ENCODE results near the gene STMP1.
A peak's percentile ranks its signal among the peaks of the same experiment; 100 is the strongest.

The STMP1 gene

DNA sequence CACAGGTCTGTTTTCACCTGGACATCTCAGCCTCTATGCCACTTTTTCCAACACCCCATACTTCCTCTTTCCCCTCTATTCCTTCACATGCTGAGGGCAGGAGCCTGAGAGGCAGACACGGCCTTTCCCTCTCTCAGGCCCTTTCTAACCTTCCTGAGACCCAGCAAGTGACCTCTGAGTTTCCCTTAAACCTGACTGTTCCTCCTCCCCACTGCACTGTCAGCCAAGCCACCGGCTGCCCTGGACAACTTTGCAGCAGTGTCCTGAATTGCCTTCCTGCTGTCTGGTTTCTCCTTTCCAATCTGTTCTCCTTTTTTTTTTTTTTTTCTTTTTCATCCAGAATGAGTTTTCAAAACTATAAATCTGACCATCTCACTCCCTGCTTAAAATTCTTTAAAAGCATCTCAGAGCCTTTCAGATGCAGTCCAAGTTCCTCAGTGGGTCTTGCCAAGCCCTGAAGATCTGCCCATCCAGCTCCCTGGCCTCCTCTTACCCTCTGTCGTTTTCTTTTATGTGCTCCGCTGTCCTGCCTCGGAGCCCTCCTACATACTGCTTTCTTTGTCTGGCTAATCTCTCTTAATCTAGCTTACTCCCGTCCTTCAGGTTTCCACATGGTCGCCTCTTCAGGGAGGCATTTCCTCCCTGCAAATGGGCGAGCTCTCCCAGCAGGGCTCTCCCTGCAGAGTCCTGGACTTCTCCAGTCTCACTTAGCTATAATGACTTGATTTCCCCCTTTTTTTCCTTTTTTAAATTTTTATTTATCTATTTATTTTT, 35.1 kb downstream of the STMP1 start:
- no peaks in the 10 kb centered on the region for H3K9me3 ChIP-seq (ENCODE audit: control insufficient read depth, low read length)
- peaks cover 5% of the 10 kb centered on the region for H3K36me3 ChIP-seq (ENCODE audit: control insufficient read depth, insufficient read depth, low read length)
- 65 to 89% methylated on average over 7 to 8 of the region's 8 CpGs for WGBS, 2 experiments (ENCODE audit: insufficient coverage in 2 of 2)
- peak overlapping the region; percentile 13 for H3K27ac ChIP-seq (ENCODE audit: low read depth, low read length, severe bottlenecking)
- H3K4me3 ChIP-seq (ENCODE audit: extremely low read depth, insufficient read depth, low read length, poor library complexity, severe bottlenecking): no peak overlapping the region
- peaks cover 13% of the 10 kb centered on the region for H3K4me1 ChIP-seq (ENCODE audit: control insufficient read depth, insufficient read depth, low read length, poor library complexity, severe bottlenecking)

DNA sequence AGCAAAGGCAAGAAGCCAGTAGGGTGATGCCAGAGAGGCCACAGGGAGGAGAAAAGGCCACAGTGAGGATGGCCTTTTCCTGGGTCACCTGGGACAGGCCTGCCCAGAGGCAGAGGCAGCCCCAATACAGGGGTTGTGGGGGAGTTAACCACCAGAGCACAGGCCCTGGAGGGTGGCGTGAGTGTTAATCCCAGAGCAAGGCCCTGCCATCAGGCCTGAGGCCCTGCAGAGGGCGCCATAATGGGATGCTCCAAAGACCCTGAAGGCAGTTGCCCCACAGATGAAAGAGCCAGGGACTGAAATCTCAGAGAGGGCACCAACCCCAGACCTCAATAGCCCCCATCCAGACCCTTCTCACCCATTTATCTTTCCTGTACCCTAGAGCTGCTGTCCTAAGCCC, 41.8 kb downstream of the STMP1 start:
- H3K4me3 ChIP-seq (ENCODE audit: extremely low read depth, insufficient read depth, low read length, poor library complexity, severe bottlenecking): no peak overlapping the region
- H3K9me3 ChIP-seq (ENCODE audit: control insufficient read depth, low read length): no peaks in the 10 kb centered on the region
- no peaks in the 10 kb centered on the region for H3K36me3 ChIP-seq (ENCODE audit: control insufficient read depth, insufficient read depth, low read length)
- WGBS, 2 experiments (ENCODE audit: insufficient coverage in 2 of 2): 67 to 71% methylated on average over 2 of the region's 2 CpGs
- no peak overlapping the region for H3K27ac ChIP-seq (ENCODE audit: low read depth, low read length, severe bottlenecking)
- no peaks in the 10 kb centered on the region for H3K4me1 ChIP-seq (ENCODE audit: control insufficient read depth, insufficient read depth, low read length, poor library complexity, severe bottlenecking)

- 78 to 81% methylated on average over 5 of the region's 5 CpGs for WGBS, 2 experiments (ENCODE audit: insufficient coverage in 2 of 2)
- H3K27ac ChIP-seq (ENCODE audit: low read depth, low read length, severe bottlenecking): no peak overlapping the region
- H3K4me3 ChIP-seq (ENCODE audit: extremely low read depth, insufficient read depth, low read length, poor library complexity, severe bottlenecking): no peak overlapping the region
- H3K36me3 ChIP-seq (ENCODE audit: control insufficient read depth, insufficient read depth, low read length): no peaks in the 10 kb centered on the region
- no peaks in the 10 kb centered on the region for H3K9me3 ChIP-seq (ENCODE audit: control insufficient read depth, low read length)
- H3K4me1 ChIP-seq (ENCODE audit: control insufficient read depth, insufficient read depth, low read length, poor library complexity, severe bottlenecking): no peaks in the 10 kb centered on the region
Observed at GRCh38 chr7:135704698-135705097, 42.4 kb downstream of the STMP1 start.

DNA sequence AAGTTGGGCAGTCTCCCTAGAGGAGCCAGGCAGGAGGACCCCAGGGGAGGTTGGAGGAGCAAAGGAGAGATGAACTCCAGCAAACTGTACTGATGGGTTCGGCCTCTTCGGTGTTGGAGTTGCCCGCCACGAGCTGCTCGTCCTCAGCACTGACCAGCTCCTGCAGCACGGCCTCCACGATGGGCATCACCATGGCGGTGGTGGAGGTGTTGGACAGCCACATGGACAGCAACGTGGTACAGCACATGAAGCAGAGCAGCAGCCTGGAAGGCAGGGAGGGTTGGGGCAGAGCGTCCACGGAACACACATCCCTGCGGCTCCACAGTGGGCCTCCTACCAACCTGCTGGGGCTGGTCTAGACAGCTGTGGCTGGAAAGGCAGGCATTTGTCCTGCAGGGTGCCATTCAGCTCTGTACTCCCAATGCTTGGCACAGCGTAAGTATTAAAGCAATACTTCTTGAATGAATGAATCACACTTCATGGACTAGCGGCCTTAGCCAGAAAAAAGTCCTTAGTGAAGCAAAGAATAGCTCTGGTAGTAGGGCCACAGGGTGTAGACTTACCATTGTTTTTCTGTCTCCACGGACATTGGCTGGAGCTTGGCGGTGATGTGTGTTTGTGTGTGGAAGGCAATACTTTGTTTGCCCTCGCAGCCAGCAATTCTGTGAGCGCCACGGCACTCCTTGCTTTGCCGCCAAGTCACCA, 43.9 kb downstream of the STMP1 start:
- Histone ChIP-seq H3K4me1 (ENCODE audit: control insufficient read depth, insufficient read depth, low read length, poor library complexity, severe bottlenecking) (peaks cover 8% of the 10 kb centered on the region), H3K4me3 (ENCODE audit: extremely low read depth, insufficient read depth, low read length, poor library complexity, severe bottlenecking) (no peak overlapping the region), H3K27ac (ENCODE audit: low read depth, low read length, severe bottlenecking) (no peak overlapping the region), H3K36me3 (ENCODE audit: control insufficient read depth, insufficient read depth, low read length) (no peaks in the 10 kb centered on the region), H3K9me3 (ENCODE audit: control insufficient read depth, low read length) (no peaks in the 10 kb centered on the region)
- 88 to 98% methylated on average over 15 to 17 of the region's 20 CpGs for WGBS, 2 experiments (ENCODE audit: insufficient coverage in 2 of 2)

- no peaks in the 10 kb centered on the region for H3K36me3 ChIP-seq (ENCODE audit: control insufficient read depth, insufficient read depth, low read length)
- WGBS, 2 experiments (ENCODE audit: insufficient coverage in 2 of 2): 97 to 100% methylated on average over 5 of the region's 7 CpGs
Observed at GRCh38 chr7:135706858-135707569, 44.7 kb downstream of the STMP1 start.

GRCh38 chr7:135707570-135707966, 45.3 kb downstream of the STMP1 start:
- WGBS, 2 experiments (ENCODE audit: insufficient coverage in 2 of 2): 92 to 97% methylated on average over 2 to 3 of the region's 5 CpGs
- Histone ChIP-seq H3K4me1 (ENCODE audit: control insufficient read depth, insufficient read depth, low read length, poor library complexity, severe bottlenecking) (peaks cover 16% of the 10 kb centered on the region), H3K36me3 (ENCODE audit: control insufficient read depth, insufficient read depth, low read length) (no peaks in the 10 kb centered on the region), H3K9me3 (ENCODE audit: control insufficient read depth, low read length) (no peaks in the 10 kb centered on the region), H3K27ac (ENCODE audit: low read depth, low read length, severe bottlenecking) (no peak overlapping the region), H3K4me3 (ENCODE audit: extremely low read depth, insufficient read depth, low read length, poor library complexity, severe bottlenecking) (no peak overlapping the region)

More at GRCh38 chr7:135706858-135707569, 44.7 kb downstream of the STMP1 start:
- Histone ChIP-seq H3K27ac (ENCODE audit: low read depth, low read length, severe bottlenecking) (no peak overlapping the region), H3K9me3 (ENCODE audit: control insufficient read depth, low read length) (no peaks in the 10 kb centered on the region), H3K4me1 (ENCODE audit: control insufficient read depth, insufficient read depth, low read length, poor library complexity, severe bottlenecking) (peaks cover 10% of the 10 kb centered on the region), H3K4me3 (ENCODE audit: extremely low read depth, insufficient read depth, low read length, poor library complexity, severe bottlenecking) (no peak overlapping the region)

DNA sequence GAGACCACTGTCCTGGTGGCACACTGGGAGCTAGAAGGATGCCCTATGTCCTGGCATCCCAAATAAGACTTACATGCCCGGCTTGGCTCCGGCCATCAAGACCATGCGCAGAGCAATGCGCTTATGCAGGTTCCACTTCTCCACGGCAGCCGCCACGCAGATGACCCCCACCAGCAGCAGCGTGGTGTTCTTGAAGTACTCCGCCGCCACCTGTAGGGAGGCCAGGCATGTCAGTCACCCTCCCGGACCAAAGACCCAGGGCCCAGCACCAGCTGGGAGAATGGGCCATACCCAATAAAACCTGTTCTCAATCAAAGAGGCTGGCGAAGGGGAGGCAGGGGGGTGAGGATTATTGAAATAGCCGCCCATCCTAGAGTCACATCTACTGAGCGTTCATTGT, 45.7 kb downstream of the STMP1 start:
- no peaks in the 10 kb centered on the region for H3K36me3 ChIP-seq (ENCODE audit: control insufficient read depth, insufficient read depth, low read length)
- no peak overlapping the region for H3K27ac ChIP-seq (ENCODE audit: low read depth, low read length, severe bottlenecking)
- WGBS, 2 experiments (ENCODE audit: insufficient coverage in 2 of 2): 85 to 90% methylated on average over 8 to 11 of the region's 14 CpGs
- H3K4me3 ChIP-seq (ENCODE audit: extremely low read depth, insufficient read depth, low read length, poor library complexity, severe bottlenecking): no peak overlapping the region
- peaks cover 21% of the 10 kb centered on the region for H3K4me1 ChIP-seq (ENCODE audit: control insufficient read depth, insufficient read depth, low read length, poor library complexity, severe bottlenecking)
- no peaks in the 10 kb centered on the region for H3K9me3 ChIP-seq (ENCODE audit: control insufficient read depth, low read length)

DNA sequence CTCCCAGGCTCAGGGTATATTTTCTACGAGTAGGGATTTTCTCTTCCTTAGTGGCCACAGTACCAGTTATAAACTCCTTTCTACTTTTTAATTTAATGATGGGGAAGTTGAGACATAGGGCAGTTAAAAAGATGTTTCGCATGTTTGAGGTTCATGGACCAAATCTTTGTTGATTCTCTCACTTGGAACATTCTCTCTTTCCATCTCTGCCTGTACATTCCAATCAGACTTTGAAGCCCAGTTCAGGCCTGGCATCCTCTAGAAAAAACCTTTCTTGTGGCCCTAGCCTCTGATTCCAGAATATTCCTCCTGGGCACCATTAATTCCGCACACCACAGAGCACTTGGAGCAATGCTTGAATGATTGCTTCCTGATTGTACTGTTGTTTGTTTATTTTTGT, 47.2 kb downstream of the STMP1 start:
- H3K9me3 ChIP-seq (ENCODE audit: control insufficient read depth, low read length): no peaks in the 10 kb centered on the region
- H3K36me3 ChIP-seq (ENCODE audit: control insufficient read depth, insufficient read depth, low read length): no peaks in the 10 kb centered on the region
- peaks cover 35% of the 10 kb centered on the region for H3K4me1 ChIP-seq (ENCODE audit: control insufficient read depth, insufficient read depth, low read length, poor library complexity, severe bottlenecking)
- WGBS, 2 experiments (ENCODE audit: insufficient coverage in 2 of 2): 83 to 100% methylated on average over 1 to 2 of the region's 3 CpGs
- no peak overlapping the region for H3K27ac ChIP-seq (ENCODE audit: low read depth, low read length, severe bottlenecking)
- no peak overlapping the region for H3K4me3 ChIP-seq (ENCODE audit: extremely low read depth, insufficient read depth, low read length, poor library complexity, severe bottlenecking)

GRCh38 chr7:135710417-135711138, 48.3 kb downstream of the STMP1 start:
- no peaks in the 10 kb centered on the region for H3K36me3 ChIP-seq (ENCODE audit: control insufficient read depth, insufficient read depth, low read length)
- H3K27ac ChIP-seq (ENCODE audit: low read depth, low read length, severe bottlenecking): no peak overlapping the region
- no peaks in the 10 kb centered on the region for H3K9me3 ChIP-seq (ENCODE audit: control insufficient read depth, low read length)
- WGBS, 2 experiments (ENCODE audit: insufficient coverage in 2 of 2): 43 to 80% methylated on average over 3 to 7 of the region's 11 CpGs
- peaks cover 44% of the 10 kb centered on the region for H3K4me1 ChIP-seq (ENCODE audit: control insufficient read depth, insufficient read depth, low read length, poor library complexity, severe bottlenecking)
- no peak overlapping the region for H3K4me3 ChIP-seq (ENCODE audit: extremely low read depth, insufficient read depth, low read length, poor library complexity, severe bottlenecking)

DNA sequence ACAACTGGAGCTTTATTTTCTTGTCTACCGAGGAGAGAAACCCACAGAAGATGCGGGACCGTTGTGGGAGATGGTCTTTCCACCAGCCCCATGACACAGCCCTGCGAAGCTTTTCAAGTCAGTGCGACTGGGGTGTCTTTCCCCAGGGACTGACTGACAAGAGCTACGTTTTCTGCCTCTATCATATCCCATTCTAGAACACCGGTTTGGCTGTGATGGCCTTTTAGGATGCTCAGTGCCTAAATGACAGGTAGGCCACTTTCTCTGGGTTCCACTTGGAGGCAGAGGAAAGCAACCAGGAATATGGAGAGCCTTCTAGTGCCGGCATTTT, 48.8 kb downstream of the STMP1 start:
- H3K9me3 ChIP-seq (ENCODE audit: control insufficient read depth, low read length): no peaks in the 10 kb centered on the region
- H3K4me3 ChIP-seq (ENCODE audit: extremely low read depth, insufficient read depth, low read length, poor library complexity, severe bottlenecking): no peak overlapping the region
- H3K4me1 ChIP-seq (ENCODE audit: control insufficient read depth, insufficient read depth, low read length, poor library complexity, severe bottlenecking): peaks cover 44% of the 10 kb centered on the region
- WGBS, 2 experiments (ENCODE audit: insufficient coverage in 2 of 2): 75 to 83% methylated on average over 8 of the region's 8 CpGs
- H3K36me3 ChIP-seq (ENCODE audit: control insufficient read depth, insufficient read depth, low read length): no peaks in the 10 kb centered on the region
- H3K27ac ChIP-seq (ENCODE audit: low read depth, low read length, severe bottlenecking): no peak overlapping the region

Measured in mesodermal cell (in vitro differentiated cells).